ENCODE results near the gene ZNF587. TPM values are rescaled to one million over a fixed set of nuclear protein-coding genes. Genes with fewer than 3 reads are reported as not detected.

ZNF587 gene
- total and polyA plus RNA-seq, 4 donors, result 6.7 to 44.4 (median 15.8) TPM

DNA sequence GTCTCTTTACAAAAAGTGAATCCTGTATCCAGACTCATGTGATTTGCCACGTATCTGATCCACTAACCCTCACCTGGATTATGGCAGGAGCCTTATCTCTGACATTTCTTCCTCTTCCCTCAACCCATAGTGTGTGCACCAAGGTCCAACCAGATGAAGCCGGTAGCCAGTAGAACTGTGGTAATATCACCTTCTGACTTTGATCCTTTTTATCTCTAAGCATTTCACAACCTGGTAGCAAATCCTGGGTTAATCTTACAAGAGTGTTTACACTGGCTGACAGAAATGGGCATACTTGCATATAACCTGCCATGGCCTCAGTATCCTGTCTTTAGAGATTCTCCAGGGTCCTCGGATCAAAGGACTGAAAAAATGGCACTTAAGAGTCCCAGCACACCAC, 64.9 kb downstream of the ZNF587 start:
- Histone ChIP-seq H3K9ac (ENCODE audit: insufficient read depth in 1 of 2, low read length in 2 of 2) (no peak overlapping the region), H3K36me3 (ENCODE audit: control insufficient read depth in 4 of 4, insufficient read depth in 4 of 4, low read length in 4 of 4) (peaks cover 3 to 12% (median 11%) of the 10 kb centered on the region in 4 donors), H3K4me3 (no peak overlapping the region), H3K27ac (ENCODE audit: low read depth in 1 of 2, low read length in 1 of 2) (no peak overlapping the region), H3K9me3 (ENCODE audit: control insufficient read depth in 4 of 4, insufficient read depth in 3 of 4, low read length in 3 of 4) (peaks cover 0 to 19% (median 0%) of the 10 kb centered on the region in 4 donors), H3K4me1 (ENCODE audit: control insufficient read depth in 5 of 5, insufficient read depth in 5 of 5, low read length in 5 of 5) (peaks cover 4 to 13% (median 7%) of the 10 kb centered on the region in 5 donors), H3K27me3 (ENCODE audit: control insufficient read depth in 3 of 3, insufficient read depth in 3 of 3, low read length in 2 of 3) (no peaks in the 10 kb centered on the region)
- TF ChIP-seq, protein P1, sequence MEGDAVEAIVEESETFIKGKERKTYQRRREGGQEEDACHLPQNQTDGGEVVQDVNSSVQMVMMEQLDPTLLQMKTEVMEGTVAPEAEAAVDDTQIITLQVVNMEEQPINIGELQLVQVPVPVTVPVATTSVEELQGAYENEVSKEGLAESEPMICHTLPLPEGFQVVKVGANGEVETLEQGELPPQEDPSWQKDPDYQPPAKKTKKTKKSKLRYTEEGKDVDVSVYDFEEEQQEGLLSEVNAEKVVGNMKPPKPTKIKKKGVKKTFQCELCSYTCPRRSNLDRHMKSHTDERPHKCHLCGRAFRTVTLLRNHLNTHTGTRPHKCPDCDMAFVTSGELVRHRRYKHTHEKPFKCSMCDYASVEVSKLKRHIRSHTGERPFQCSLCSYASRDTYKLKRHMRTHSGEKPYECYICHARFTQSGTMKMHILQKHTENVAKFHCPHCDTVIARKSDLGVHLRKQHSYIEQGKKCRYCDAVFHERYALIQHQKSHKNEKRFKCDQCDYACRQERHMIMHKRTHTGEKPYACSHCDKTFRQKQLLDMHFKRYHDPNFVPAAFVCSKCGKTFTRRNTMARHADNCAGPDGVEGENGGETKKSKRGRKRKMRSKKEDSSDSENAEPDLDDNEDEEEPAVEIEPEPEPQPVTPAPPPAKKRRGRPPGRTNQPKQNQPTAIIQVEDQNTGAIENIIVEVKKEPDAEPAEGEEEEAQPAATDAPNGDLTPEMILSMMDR (IDR thresholded peaks at IDR 0.05; ENCODE audit: control extremely low read depth, extremely low read depth), result no peak
- ATAC-seq (ENCODE audit: insufficient read depth, low FRiP score) (no peak), DNase-seq (peak in 1 of 3 donors; percentile 13)
- WGBS, 2 donors, result 77 to 86% methylated on average over 3 of the region's 3 CpGs

Other genes starting within 250 kb of the ZNF587 start
- gene ZNF530, start 250.0 kb upstream of the ZNF587 start, total RNA-seq, result 1 to 10 TPM; 4.0 to 4.7 TPM
- 1 to 10 TPM; 1.5 to 2.1 TPM for gene ZNF530, start 250.0 kb upstream of the ZNF587 start, polyA plus RNA-seq
- gene ZNF134, start 235.6 kb upstream of the ZNF587 start, total RNA-seq, result 10 to 100 TPM; 17.7 to 33.2 TPM
- 1 to 10 TPM; 3.6 to 8.2 TPM for gene ZNF134, start 235.6 kb upstream of the ZNF587 start, polyA plus RNA-seq
- gene ZNF211, start 216.7 kb upstream of the ZNF587 start, total RNA-seq, result 10 to 100 TPM; 10.7 to 36.9 TPM
- gene ZNF211, start 216.7 kb upstream of the ZNF587 start, polyA plus RNA-seq, result 1 to 10 TPM; 6.5 to 7.1 TPM
- gene ZSCAN4, start 180.9 kb upstream of the ZNF587 start, total RNA-seq, result under 1 TPM in 1 of 2 donors, not detected in 1; 0.21 TPM
- gene ZSCAN4, start 180.9 kb upstream of the ZNF587 start, polyA plus RNA-seq, result under 1 TPM; 0.07 to 0.14 TPM
- 10 to 100 TPM in 1 of 2 donors, 1 to 10 TPM in 1; 8.7 to 12.0 TPM for gene ZNF551, start 167.9 kb upstream of the ZNF587 start, total RNA-seq
- gene ZNF551, start 167.9 kb upstream of the ZNF587 start, polyA plus RNA-seq, result 1 to 10 TPM; 1.5 to 3.1 TPM
- 10 to 100 TPM in 1 of 2 donors, 1 to 10 TPM in 1; 3.7 to 34.6 TPM for gene ZNF154, start 140.7 kb upstream of the ZNF587 start, total RNA-seq
- 1 to 10 TPM; 1.2 to 1.9 TPM for gene ZNF154, start 140.7 kb upstream of the ZNF587 start, polyA plus RNA-seq
- 10 to 100 TPM in 1 of 2 donors, 1 to 10 TPM in 1; 9.7 to 17.1 TPM for gene ZNF671, start 122.2 kb upstream of the ZNF587 start, total RNA-seq
- gene ZNF671, start 122.2 kb upstream of the ZNF587 start, polyA plus RNA-seq, result 1 to 10 TPM; 2.4 to 4.8 TPM
- 10 to 100 TPM; 13.9 to 33.8 TPM for gene ZNF776, start 103.0 kb upstream of the ZNF587 start, total RNA-seq
- 1 to 10 TPM; 2.9 to 5.6 TPM for gene ZNF776, start 103.0 kb upstream of the ZNF587 start, polyA plus RNA-seq
- 10 to 100 TPM; 14.8 to 48.1 TPM for gene ZNF586, start 80.2 kb upstream of the ZNF587 start, total RNA-seq
- gene ZNF586, start 80.2 kb upstream of the ZNF587 start, polyA plus RNA-seq, result 1 to 10 TPM; 4.8 to 7.4 TPM
- gene ZNF552, start 34.9 kb upstream of the ZNF587 start, total RNA-seq, result 10 to 100 TPM; 15.1 to 44.1 TPM
- 1 to 10 TPM; 5.9 to 7.2 TPM for gene ZNF552, start 34.9 kb upstream of the ZNF587 start, polyA plus RNA-seq
- 10 to 100 TPM; 15.5 to 31.7 TPM for gene ZNF587B, start 19.6 kb upstream of the ZNF587 start, total RNA-seq
- 1 to 10 TPM; 4.0 to 7.3 TPM for gene ZNF587B, start 19.6 kb upstream of the ZNF587 start, polyA plus RNA-seq
- gene ZNF814, start 39.2 kb downstream of the ZNF587 start, total RNA-seq, result 10 to 100 TPM; 15.5 to 29.4 TPM
- gene ZNF814, start 39.2 kb downstream of the ZNF587 start, polyA plus RNA-seq, result 1 to 10 TPM; 7.2 to 7.9 TPM
- 10 to 100 TPM; 16.6 to 39.0 TPM for gene ZNF417, start 66.7 kb downstream of the ZNF587 start, total RNA-seq
- gene ZNF417, start 66.7 kb downstream of the ZNF587 start, polyA plus RNA-seq, result 1 to 10 TPM; 3.3 to 3.9 TPM
- gene ZNF418, start 85.5 kb downstream of the ZNF587 start, total RNA-seq, result 10 to 100 TPM in 1 of 2 donors, 1 to 10 TPM in 1; 7.0 to 20.8 TPM
- 1 to 10 TPM; 1.9 to 2.5 TPM for gene ZNF418, start 85.5 kb downstream of the ZNF587 start, polyA plus RNA-seq
- 1 to 10 TPM; 4.9 to 8.1 TPM for gene ZNF256, start 97.8 kb downstream of the ZNF587 start, total RNA-seq
- 1 to 10 TPM; 2.5 to 2.7 TPM for gene ZNF256, start 97.8 kb downstream of the ZNF587 start, polyA plus RNA-seq
- 1 to 10 TPM; 1.2 to 1.3 TPM for gene C19orf18, start 124.7 kb downstream of the ZNF587 start, total RNA-seq
- 1 to 10 TPM in 1 of 2 donors, under 1 TPM in 1; 0.24 to 2.0 TPM for gene C19orf18, start 124.7 kb downstream of the ZNF587 start, polyA plus RNA-seq
- gene ZNF606, start 153.0 kb downstream of the ZNF587 start, total RNA-seq, result 10 to 100 TPM; 16.9 to 37.9 TPM
- 1 to 10 TPM; 6.0 to 6.5 TPM for gene ZNF606, start 153.0 kb downstream of the ZNF587 start, polyA plus RNA-seq
- gene ZSCAN1, start 184.2 kb downstream of the ZNF587 start, total RNA-seq, result 1 to 10 TPM; 1.1 to 1.7 TPM
- gene ZSCAN1, start 184.2 kb downstream of the ZNF587 start, polyA plus RNA-seq, result under 1 TPM; 0.30 to 0.63 TPM
- 10 to 100 TPM in 1 of 2 donors, 1 to 10 TPM in 1; 4.6 to 13.5 TPM for gene ZNF135, start 209.4 kb downstream of the ZNF587 start, total RNA-seq
- 1 to 10 TPM; 2.2 to 2.4 TPM for gene ZNF135, start 209.4 kb downstream of the ZNF587 start, polyA plus RNA-seq
- 100 to 1,000 TPM in 1 of 2 donors, 10 to 100 TPM in 1; 68.7 to 123 TPM for gene ZSCAN18, start 248.4 kb downstream of the ZNF587 start, total RNA-seq
- 10 to 100 TPM; 22.1 to 37.4 TPM for gene ZSCAN18, start 248.4 kb downstream of the ZNF587 start, polyA plus RNA-seq